ENCODE results near the gene SPRED3. TPM values are rescaled to one million over a fixed set of nuclear protein-coding genes. Genes with fewer than 3 reads are reported as not detected.
A peak's percentile ranks its signal among the peaks of the same experiment; 100 is the strongest.

SPRED3 gene
- total and polyA plus RNA-seq, 4 donors = under 0.01 to 0.09 TPM; not detected in 2

- under 1% methylated on average over 82 of the region's 82 CpGs for WGBS
- TF ChIP-seq ZBTB33 (IDR thresholded peaks at IDR 0.05) (no peak), MAX (IDR thresholded peaks at IDR 0.05) (no peak), RAD21 (IDR thresholded peaks at IDR 0.05) (peak; percentile 80 to 86), SP1 (IDR thresholded peaks at IDR 0.05) (peak; percentile 67), RXRA (IDR thresholded peaks at IDR 0.05) (no peak), HNF4G (IDR thresholded peaks at IDR 0.05) (no peak), JUND (IDR thresholded peaks at IDR 0.05) (no peak), FOXA1 (IDR thresholded peaks at IDR 0.05) (no peak), GABPA (IDR thresholded peaks at IDR 0.05 in 1 of 2, conservative IDR thresholded peaks at IDR 0.05 in 1 of 2) (peak in 1 of 2 donors; percentile 41), YY1 (IDR thresholded peaks at IDR 0.05) (no peak), CTCF (IDR thresholded peaks at IDR 0.05; ENCODE audit: low read depth, low read length, missing input control) (peak; percentile 94), HNF4A (conservative IDR thresholded peaks at IDR 0.05) (no peak), ATF3 (IDR thresholded peaks at IDR 0.05) (no peak)
- Histone ChIP-seq H3K9ac (ENCODE audit: low read depth in 1 of 2, low read length in 2 of 2) (peak within 1 kb of the TSS; percentile 76 to 81), H3K36me3 (ENCODE audit: control insufficient read depth in 4 of 4, insufficient read depth in 3 of 4, low read depth in 1 of 4, low read length in 3 of 4) (peaks cover 0 to 6% (median 2%) of the 10 kb centered on the region in 4 donors), H3K9me3 (ENCODE audit: control insufficient read depth in 4 of 4, low read length in 3 of 4) (no peaks in the 10 kb centered on the region), H3K4me1 (ENCODE audit: control insufficient read depth in 4 of 4, insufficient read depth in 4 of 4, low read length in 3 of 4) (peaks cover 0 to 7% (median 3%) of the 10 kb centered on the region in 4 donors), H3K27ac (ENCODE audit: low read depth in 1 of 2, low read length in 2 of 2) (peak within 1 kb of the TSS; percentile 52 to 67), H3K27me3 (ENCODE audit: control insufficient read depth in 4 of 4, insufficient read depth in 4 of 4, low read length in 3 of 4) (no peaks in the 10 kb centered on the region), H3K4me3 (ENCODE audit: low read depth in 1 of 3, low read length in 3 of 3) (peak within 1 kb of the TSS; percentile 49 to 95 (median 78))
- DNase-seq (ENCODE audit: low spot score) = peak; percentile 98
Measured at GRCh38 chr19:38402967-38403674, 14.6 kb downstream of the SPRED3 start, which contains the start of gene FAM98C. Gene FAM98C, plus strand, starts transcription at chr19:38403093. Its CDS starts 61 bp downstream, at chr19:38403154.

- Histone ChIP-seq H3K4me1 (ENCODE audit: control insufficient read depth in 4 of 4, insufficient read depth in 4 of 4, low read length in 3 of 4) (peaks cover 0 to 7% (median 3%) of the 10 kb centered on the region in 4 donors), H3K36me3 (ENCODE audit: control insufficient read depth in 4 of 4, insufficient read depth in 3 of 4, low read depth in 1 of 4, low read length in 3 of 4) (peaks cover 0 to 6% (median 2%) of the 10 kb centered on the region in 4 donors), H3K4me3 (ENCODE audit: low read depth in 1 of 3, low read length in 3 of 3) (no peak overlapping the region), H3K9ac (ENCODE audit: low read depth in 1 of 2, low read length in 2 of 2) (no peak overlapping the region), H3K9me3 (ENCODE audit: control insufficient read depth in 4 of 4, low read length in 3 of 4) (no peaks in the 10 kb centered on the region), H3K27me3 (ENCODE audit: control insufficient read depth in 4 of 4, insufficient read depth in 4 of 4, low read length in 3 of 4) (no peaks in the 10 kb centered on the region), H3K27ac (ENCODE audit: low read depth in 1 of 2, low read length in 2 of 2) (no peak overlapping the region)
- DNase-seq (ENCODE audit: low spot score) = no peak
- TF ChIP-seq RXRA (IDR thresholded peaks at IDR 0.05) = no peak
- no peak for TF ChIP-seq FOXA2 (IDR thresholded peaks at IDR 0.05)
- no peak for TF ChIP-seq RAD21 (IDR thresholded peaks at IDR 0.05)
- 96% methylated on average over 6 of the region's 6 CpGs for WGBS
Measured at GRCh38 chr19:38404858-38405257, 16.4 kb downstream of the SPRED3 start.

All from liver (tissue), 9 donors.